ENCODE measurements around the gene DHX32. TPM values are rescaled to one million over a fixed set of nuclear protein-coding genes. Genes with fewer than 3 reads are reported as not detected.
A peak's percentile ranks its signal among the peaks of the same experiment; 100 is the strongest.

Gene DHX32
- polyA plus RNA-seq, 1 donor from 2014 or later, result 25.2 TPM

DNA sequence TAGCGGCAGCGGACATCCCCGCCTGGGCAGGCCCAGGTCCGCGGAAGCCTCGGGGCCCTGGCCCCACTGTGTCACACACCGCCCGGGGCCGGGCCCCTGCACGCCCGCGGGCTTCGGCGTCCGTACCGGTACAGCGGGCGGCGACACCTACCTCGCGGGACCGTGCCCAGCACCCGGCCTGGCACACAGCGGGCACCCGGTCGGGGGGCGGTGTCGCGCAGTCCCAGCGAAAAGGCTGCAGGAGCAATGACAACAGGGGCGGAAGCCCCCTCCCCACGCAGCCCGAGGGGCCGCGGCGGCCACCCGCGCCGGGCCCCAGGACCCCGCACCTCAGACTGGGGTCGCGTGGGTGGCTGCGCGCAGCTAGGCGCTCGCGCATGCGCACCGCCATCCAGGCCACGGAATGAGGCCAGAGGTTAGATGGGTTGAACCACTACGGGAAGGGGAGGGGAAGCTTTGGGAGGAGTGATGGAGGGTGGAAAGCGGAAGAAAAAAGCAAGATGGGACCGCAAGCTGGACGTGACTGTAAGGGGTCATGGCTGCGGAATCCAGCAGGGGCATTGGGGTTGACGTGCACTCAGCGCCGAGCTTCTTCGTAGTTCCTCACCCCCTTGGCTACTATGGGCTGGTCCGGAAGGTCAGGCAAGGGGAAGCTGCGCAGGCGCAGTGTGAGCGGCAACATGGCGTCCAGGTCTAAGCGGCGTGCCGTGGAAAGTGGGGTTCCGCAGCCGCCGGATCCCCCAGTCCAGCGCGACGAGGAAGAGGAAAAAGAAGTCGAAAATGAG, 58.0 kb downstream of the DHX32 start, which contains the start of the genes BCCIP and UROS:
TSS of gene BCCIP (plus strand) at position 669 of the 785 bp plus-strand sequence. CDS start at position 681, 12 bp downstream.
TSS of gene UROS (minus strand) at position 381 of the 785 bp plus-strand sequence. CDS start 6,759 bp downstream, outside the sequence.
- Histone ChIP-seq H3K4me3 (ENCODE audit: low read length) (peak within 1 kb of the TSS; percentile 69), H3K27me3 (ENCODE audit: insufficient read depth, low read depth, low read length) (no peaks in the 10 kb centered on the region), H3F3A (ENCODE audit: insufficient read depth, low read length, poor library complexity, severe bottlenecking) (no peaks in the 10 kb centered on the region), H3K9me2 (ENCODE audit: insufficient read depth, low read length) (no peaks in the 10 kb centered on the region), H3K79me2 (replicated peaks; ENCODE audit: insufficient read depth, low read length) (peaks cover 25% of the 10 kb centered on the region), H3K4me2 (ENCODE audit: low read length) (peak within 1 kb of the TSS; percentile 75), H3K9me3 (ENCODE audit: low read length) (no peaks in the 10 kb centered on the region), H3K9ac (ENCODE audit: low read length) (peak within 1 kb of the TSS; percentile 80), H3K36me3 (ENCODE audit: insufficient read depth, low read length) (no peaks in the 10 kb centered on the region), H3K27ac (ENCODE audit: low read length) (peak within 1 kb of the TSS; percentile 83), H4K20me1 (ENCODE audit: insufficient read depth) (no peaks in the 10 kb centered on the region), H2AFZ (ENCODE audit: low read depth, low read length) (peak within 1 kb of the TSS; percentile 75)
- TF ChIP-seq, protein P1, sequence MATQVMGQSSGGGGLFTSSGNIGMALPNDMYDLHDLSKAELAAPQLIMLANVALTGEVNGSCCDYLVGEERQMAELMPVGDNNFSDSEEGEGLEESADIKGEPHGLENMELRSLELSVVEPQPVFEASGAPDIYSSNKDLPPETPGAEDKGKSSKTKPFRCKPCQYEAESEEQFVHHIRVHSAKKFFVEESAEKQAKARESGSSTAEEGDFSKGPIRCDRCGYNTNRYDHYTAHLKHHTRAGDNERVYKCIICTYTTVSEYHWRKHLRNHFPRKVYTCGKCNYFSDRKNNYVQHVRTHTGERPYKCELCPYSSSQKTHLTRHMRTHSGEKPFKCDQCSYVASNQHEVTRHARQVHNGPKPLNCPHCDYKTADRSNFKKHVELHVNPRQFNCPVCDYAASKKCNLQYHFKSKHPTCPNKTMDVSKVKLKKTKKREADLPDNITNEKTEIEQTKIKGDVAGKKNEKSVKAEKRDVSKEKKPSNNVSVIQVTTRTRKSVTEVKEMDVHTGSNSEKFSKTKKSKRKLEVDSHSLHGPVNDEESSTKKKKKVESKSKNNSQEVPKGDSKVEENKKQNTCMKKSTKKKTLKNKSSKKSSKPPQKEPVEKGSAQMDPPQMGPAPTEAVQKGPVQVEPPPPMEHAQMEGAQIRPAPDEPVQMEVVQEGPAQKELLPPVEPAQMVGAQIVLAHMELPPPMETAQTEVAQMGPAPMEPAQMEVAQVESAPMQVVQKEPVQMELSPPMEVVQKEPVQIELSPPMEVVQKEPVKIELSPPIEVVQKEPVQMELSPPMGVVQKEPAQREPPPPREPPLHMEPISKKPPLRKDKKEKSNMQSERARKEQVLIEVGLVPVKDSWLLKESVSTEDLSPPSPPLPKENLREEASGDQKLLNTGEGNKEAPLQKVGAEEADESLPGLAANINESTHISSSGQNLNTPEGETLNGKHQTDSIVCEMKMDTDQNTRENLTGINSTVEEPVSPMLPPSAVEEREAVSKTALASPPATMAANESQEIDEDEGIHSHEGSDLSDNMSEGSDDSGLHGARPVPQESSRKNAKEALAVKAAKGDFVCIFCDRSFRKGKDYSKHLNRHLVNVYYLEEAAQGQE (IDR thresholded peaks at IDR 0.05; ENCODE audit: borderline replicate concordance), result peak; percentile 27
- TF ChIP-seq POLR2AphosphoS5 (IDR thresholded peaks at IDR 0.05) (peak; percentile 85), MXI1 (conservative IDR thresholded peaks at IDR 0.05; ENCODE audit: poor library complexity, severe bottlenecking) (peak; percentile 96), CTCF (IDR thresholded peaks at IDR 0.05; ENCODE audit: poor library complexity, severe bottlenecking) (peak; percentile 34), SMC3 (conservative IDR thresholded peaks at IDR 0.05; ENCODE audit: poor library complexity) (peak; percentile 60), EP300 (conservative IDR thresholded peaks at IDR 0.05; ENCODE audit: poor library complexity, severe bottlenecking) (peak; percentile 48), RAD21 (conservative IDR thresholded peaks at IDR 0.05) (peak; percentile 52), TAF1 (IDR thresholded peaks at IDR 0.05; ENCODE audit: low read depth) (peak; percentile 66), EZH2 (IDR thresholded peaks at IDR 0.05; ENCODE audit: borderline replicate concordance, insufficient read depth, low read length, poor library complexity, severe bottlenecking) (no peak)

- H3K79me2 ChIP-seq (replicated peaks; ENCODE audit: insufficient read depth, low read length), result peaks cover 18% of the 10 kb centered on the region
- H3K4me3 ChIP-seq (ENCODE audit: low read length), result no peak overlapping the region
- no peaks in the 10 kb centered on the region for H3K9me2 ChIP-seq (ENCODE audit: insufficient read depth, low read length)
- no peaks in the 10 kb centered on the region for H3K9me3 ChIP-seq (ENCODE audit: low read length)
- H3K27me3 ChIP-seq (ENCODE audit: insufficient read depth, low read depth, low read length), result no peaks in the 10 kb centered on the region
- H3K4me2 ChIP-seq (ENCODE audit: low read length), result no peak overlapping the region
- H3F3A ChIP-seq (ENCODE audit: insufficient read depth, low read length, poor library complexity, severe bottlenecking), result no peaks in the 10 kb centered on the region
- H3K9ac ChIP-seq (ENCODE audit: low read length), result no peak overlapping the region
- TF ChIP-seq, protein P1 (IDR thresholded peaks at IDR 0.05; ENCODE audit: borderline replicate concordance), result no peak
- TF ChIP-seq EZH2 (IDR thresholded peaks at IDR 0.05; ENCODE audit: borderline replicate concordance, insufficient read depth, low read length, poor library complexity, severe bottlenecking), result no peak
- TF ChIP-seq POLR2AphosphoS5 (IDR thresholded peaks at IDR 0.05), result no peak
- TF ChIP-seq MXI1 (conservative IDR thresholded peaks at IDR 0.05; ENCODE audit: poor library complexity, severe bottlenecking), result no peak
- no peak for TF ChIP-seq RAD21 (conservative IDR thresholded peaks at IDR 0.05)
- no peak for TF ChIP-seq CTCF (IDR thresholded peaks at IDR 0.05; ENCODE audit: poor library complexity, severe bottlenecking)
- no peak for TF ChIP-seq TAF1 (IDR thresholded peaks at IDR 0.05; ENCODE audit: low read depth)
- no peak for TF ChIP-seq SMC3 (conservative IDR thresholded peaks at IDR 0.05; ENCODE audit: poor library complexity)
- TF ChIP-seq EP300 (conservative IDR thresholded peaks at IDR 0.05; ENCODE audit: poor library complexity, severe bottlenecking), result no peak
- H3K36me3 ChIP-seq (ENCODE audit: insufficient read depth, low read length), result no peaks in the 10 kb centered on the region
- H3K27ac ChIP-seq (ENCODE audit: low read length), result no peak overlapping the region
- no peaks in the 10 kb centered on the region for H4K20me1 ChIP-seq (ENCODE audit: insufficient read depth)
- H2AFZ ChIP-seq (ENCODE audit: low read depth, low read length), result no peak overlapping the region
These were observed 60.4 kb downstream of the DHX32 start for GRCh38 chr10:125820701-125821100.
